ENCODE measurements around the gene RUVBL2. TPM values are rescaled to one million over a fixed set of nuclear protein-coding genes. Genes with fewer than 3 reads are reported as not detected.

RUVBL2 gene
- polyA plus RNA-seq: 10 to 100 TPM; 44.6 to 65.0 (median 50.0) TPM

DNA sequence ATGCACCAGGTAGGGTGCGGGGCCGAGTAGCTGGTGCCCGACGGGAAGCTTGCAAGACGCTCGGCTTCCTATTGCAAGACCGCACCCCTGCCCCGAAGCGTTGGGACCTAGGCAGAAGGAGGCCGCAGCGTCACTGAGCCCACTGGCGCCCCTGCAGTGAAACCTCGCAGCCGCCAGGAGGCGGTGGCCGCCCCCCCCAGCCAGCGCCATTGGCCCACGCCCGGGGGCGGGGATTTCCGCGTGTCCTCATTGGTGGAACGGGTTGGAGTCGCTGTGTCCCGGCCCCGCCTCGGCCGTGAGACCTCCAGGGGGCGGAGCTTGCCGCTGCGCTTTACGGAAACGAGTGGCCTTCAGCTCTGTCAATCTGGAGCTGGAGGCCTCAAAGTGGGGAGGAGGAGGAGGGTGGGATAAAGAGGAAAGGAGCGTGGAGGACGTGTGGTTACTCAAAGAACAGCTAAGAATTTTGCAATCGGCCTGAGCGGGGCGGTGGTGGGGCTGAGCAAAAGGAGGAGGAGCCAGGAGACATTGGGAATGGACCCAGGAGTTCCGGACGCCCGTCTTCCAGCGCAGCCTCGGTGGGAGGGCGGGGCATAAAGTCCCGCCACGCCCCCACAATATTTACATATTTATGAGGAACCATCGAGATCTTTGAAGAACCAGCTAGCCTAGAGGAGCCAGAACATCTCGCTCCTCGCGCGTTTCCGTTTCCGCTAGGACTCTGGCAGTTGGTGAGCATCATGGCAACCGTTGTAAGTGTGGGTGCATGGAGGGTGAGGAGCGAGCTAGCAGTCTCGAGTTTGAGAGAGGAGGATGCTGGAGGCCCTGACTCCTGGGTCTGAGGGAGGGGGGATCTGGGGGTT is at the start of gene RUVBL2, which contains the start of gene GYS1:
Gene RUVBL2 (plus strand): TSS at position 713 of the 860 bp plus-strand sequence. CDS start 25 bp downstream, at position 738.
Gene GYS1 (minus strand): TSS at position 135 of the 860 bp plus-strand sequence. CDS start 197 bp downstream, outside the sequence.
- WGBS, 3 donors: 0 to 1% (median 0%) methylated on average over 56 of the region's 56 CpGs
- H3K27ac ChIP-seq (ENCODE audit: low read depth, low read length): peak within 1 kb of the TSS; percentile 59

DNA sequence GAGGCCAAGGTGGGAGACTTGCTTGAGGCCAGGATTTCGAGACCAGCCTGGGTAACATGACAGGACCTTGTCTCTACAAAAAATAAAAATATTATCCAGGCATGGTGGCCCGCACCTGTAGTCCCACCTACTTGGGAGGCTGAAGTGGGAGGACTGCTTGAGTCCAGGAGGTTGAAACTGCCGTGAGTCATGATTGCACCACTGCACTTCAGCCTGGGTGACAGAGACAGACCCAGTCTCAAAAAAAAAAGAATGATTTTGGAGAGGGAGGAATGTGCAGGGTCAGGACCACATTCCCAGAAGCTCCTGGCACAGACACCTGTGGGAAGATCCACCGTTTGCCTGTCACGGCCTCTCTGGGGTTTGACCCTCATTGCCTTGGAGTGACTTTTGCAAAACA is 48.3 kb upstream of the RUVBL2 start:
- no peak overlapping the region for H3K27ac ChIP-seq (ENCODE audit: low read depth, low read length)
- 87 to 94% (median 88%) methylated on average over 5 of the region's 5 CpGs for WGBS, 3 donors

GRCh38 chr19:48945817-48946216 is 47.9 kb upstream of the RUVBL2 start:
- WGBS, 3 donors: 84 to 93% (median 92%) methylated on average over 2 of the region's 2 CpGs
- no peak overlapping the region for H3K27ac ChIP-seq (ENCODE audit: low read depth, low read length)

DNA sequence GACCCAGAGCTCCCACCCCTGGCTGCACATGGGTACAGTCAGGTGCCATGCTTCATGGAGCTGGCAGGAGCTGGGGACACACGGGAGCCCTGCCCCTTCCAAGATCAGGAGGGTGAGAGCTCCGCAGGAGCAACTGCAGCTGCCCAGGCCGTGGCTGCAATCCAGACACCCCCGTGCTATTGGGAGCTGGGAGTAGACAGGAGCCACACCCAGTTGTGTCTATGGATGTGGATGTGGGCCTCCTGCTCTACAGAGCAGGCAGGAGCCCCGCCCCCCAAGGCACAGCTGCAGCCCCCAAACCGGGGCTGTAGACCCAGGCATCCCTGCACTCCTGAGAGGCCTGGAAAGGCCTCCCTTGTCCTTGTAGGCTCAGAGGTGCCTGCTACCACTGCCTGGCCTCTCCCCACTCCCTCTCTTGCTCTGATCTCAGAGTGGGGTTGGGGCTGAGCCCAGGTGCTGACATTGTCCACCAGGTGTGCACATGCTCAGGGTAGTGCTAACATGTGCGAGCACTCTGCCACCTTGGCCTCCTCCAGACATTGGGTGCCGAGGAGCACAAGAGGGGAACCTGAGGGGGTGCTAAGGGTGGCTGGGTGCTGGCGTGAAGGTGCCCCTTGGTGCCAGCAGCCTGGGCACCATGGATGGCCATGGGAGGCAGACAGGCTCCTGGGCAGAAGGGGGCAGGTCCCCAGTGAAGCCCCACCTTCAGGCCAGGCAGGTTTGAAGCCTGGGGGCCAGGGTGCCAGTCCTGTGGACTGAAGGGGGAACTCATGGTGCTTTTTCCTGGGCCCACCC is 47.0 kb upstream of the RUVBL2 start:
- WGBS, 3 donors: 67 to 69% (median 69%) methylated on average over 9 of the region's 9 CpGs
- H3K27ac ChIP-seq (ENCODE audit: low read depth, low read length): no peak overlapping the region

DNA sequence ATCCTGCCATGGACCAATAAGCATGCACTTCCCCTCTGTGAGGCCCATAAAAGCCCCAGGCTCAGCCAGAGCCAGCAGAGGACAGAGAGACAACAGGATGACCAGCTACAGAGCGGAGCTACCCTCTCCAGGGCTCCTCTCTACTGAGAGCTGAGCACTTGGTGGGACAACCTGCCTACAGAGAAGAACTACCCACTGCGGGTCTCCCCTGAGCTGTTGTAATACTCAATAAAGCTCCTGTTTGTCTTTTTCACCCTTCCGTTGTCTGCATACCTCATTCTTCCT is 46.5 kb upstream of the RUVBL2 start:
- WGBS, 3 donors: 97 to 100% (median 98%) methylated on average over 3 of the region's 3 CpGs
- no peak overlapping the region for H3K27ac ChIP-seq (ENCODE audit: low read depth, low read length)

DNA sequence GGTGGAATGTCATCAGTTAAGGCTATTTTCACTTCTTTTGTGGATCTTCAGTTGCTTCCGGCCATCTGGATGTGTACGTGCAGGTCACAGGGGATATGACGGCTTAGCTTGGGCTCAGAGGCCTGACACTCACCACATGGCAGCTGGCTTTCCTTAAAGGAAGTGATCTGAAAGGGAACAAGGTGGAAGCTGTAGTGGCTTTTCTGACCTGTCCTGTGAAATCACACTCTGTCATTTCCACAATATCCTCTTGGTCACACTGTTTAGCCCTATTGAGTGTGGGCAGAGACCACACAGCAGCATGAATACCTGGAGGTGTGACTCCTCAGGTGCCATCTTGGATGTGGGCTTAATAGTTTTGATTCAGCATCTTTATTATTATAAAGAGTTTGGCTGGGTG is 43.5 kb upstream of the RUVBL2 start:
- H3K27ac ChIP-seq (ENCODE audit: low read depth, low read length): no peak overlapping the region
- 60 to 71% (median 65%) methylated on average over 3 of the region's 3 CpGs for WGBS, 3 donors

DNA sequence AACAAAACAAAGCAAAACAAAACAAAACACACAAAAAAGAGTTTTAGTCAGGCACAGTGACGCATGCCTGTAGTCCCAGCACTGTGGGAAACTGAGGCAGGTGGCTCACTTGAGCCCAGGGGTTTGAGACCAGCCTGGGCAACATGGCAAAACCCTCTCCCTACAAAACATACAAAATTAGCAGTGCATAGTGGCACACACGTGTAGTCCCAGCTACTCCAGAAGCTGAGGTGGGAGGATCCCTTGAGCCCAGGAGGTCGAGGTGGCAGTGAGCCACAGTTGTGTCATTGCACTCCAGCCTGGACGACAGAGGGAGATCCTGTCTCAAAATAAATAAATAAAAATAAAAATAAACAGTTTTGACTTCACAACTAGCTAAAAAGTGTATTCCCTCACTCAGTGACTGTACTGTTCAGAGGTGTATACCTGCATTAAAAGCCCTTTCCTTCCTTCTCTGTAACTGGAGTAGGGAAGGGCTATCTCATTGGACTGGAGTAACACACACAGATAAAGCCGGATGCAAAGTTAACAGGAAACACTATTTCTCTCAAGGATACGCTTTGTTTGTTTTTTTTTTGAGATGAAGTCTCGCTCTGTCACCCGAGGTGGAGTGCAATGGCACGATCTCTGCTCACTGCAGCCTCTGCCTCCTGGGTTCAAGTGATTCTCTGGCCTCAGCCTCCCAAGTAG is 42.7 kb upstream of the RUVBL2 start:
- whole genome bisulfite sequencing, 3 donors: 47 to 60% (median 53%) methylated on average over 9 of the region's 9 CpGs
- H3K27ac ChIP-seq (ENCODE audit: low read depth, low read length): no peak overlapping the region

- no peak overlapping the region for H3K27ac ChIP-seq (ENCODE audit: low read depth, low read length)
- WGBS, 3 donors: 68 to 90% (median 77%) methylated on average over 4 of the region's 4 CpGs
Measured at GRCh38 chr19:48953141-48953540, 40.5 kb upstream of the RUVBL2 start.

DNA sequence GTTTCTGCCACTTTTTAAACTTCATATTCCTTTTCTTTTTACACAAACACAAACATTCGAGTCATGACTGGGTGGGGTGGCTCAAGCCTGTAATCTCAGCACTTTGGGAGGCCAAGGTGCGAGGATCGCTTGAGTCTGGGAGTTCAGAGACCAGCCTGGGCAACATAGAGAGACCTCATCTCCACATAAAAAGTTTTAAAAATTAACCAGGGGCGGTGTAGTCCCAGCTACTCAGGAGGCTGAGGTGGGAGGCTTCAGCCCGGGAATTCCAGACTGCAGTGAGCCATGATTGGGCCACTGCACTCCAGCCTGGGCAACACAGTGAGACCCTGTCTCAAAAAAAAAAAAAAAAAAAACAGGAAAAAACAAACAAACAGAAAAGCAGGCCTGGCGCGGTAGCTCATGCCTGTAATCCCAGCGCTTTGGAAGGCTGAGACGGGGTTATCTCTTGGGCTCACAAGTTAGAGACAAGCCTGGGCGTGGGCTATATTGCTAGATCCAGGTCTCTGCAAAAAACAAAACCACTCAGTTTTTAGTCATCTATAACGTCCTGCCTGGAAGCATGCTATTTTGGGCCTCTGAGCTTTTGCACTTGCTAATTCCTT is 39.6 kb upstream of the RUVBL2 start:
- WGBS, 3 donors: 45 to 64% (median 58%) methylated on average over 11 of the region's 11 CpGs
- no peak overlapping the region for H3K27ac ChIP-seq (ENCODE audit: low read depth, low read length)

- WGBS, 3 donors: 0% methylated on average over 48 to 71 of the region's 71 CpGs
- no peak within 1 kb of the TSS for H3K27ac ChIP-seq (ENCODE audit: low read depth, low read length)
Measured at GRCh38 chr19:48954595-48955307, 38.9 kb upstream of the RUVBL2 start, which contains the start of gene BAX. Gene BAX (plus strand): TSS chr19:48954875. CDS start chr19:48954929, 54 bp downstream.

GRCh38 chr19:48955308-48955958 is 38.3 kb upstream of the RUVBL2 start:
- 60 to 61% (median 61%) methylated on average over 16 of the region's 16 CpGs for WGBS, 3 donors
- H3K27ac ChIP-seq (ENCODE audit: low read depth, low read length): no peak overlapping the region

DNA sequence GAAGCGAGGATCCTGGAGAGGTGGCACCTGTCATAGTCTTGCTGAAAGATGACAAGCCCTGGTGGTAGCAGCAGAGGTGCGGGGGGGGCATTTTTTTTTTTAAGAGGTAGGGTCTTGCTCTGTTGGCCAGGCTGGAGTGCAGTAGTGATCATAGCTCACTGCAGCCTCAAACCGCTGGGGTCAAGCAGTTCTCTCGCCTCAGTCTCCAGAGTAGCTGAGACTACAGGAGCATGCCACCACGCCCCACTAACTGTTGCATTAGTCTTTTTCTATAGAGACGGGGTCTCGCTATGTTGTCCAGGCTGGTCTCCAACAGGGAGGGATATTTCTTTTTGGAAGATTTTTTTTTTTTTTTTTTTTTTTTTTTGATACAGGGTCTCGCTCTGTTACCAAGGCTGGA is 35.7 kb upstream of the RUVBL2 start:
- no peak overlapping the region for H3K27ac ChIP-seq (ENCODE audit: low read depth, low read length)
- 95 to 97% (median 97%) methylated on average over 8 of the region's 8 CpGs for WGBS, 3 donors

DNA sequence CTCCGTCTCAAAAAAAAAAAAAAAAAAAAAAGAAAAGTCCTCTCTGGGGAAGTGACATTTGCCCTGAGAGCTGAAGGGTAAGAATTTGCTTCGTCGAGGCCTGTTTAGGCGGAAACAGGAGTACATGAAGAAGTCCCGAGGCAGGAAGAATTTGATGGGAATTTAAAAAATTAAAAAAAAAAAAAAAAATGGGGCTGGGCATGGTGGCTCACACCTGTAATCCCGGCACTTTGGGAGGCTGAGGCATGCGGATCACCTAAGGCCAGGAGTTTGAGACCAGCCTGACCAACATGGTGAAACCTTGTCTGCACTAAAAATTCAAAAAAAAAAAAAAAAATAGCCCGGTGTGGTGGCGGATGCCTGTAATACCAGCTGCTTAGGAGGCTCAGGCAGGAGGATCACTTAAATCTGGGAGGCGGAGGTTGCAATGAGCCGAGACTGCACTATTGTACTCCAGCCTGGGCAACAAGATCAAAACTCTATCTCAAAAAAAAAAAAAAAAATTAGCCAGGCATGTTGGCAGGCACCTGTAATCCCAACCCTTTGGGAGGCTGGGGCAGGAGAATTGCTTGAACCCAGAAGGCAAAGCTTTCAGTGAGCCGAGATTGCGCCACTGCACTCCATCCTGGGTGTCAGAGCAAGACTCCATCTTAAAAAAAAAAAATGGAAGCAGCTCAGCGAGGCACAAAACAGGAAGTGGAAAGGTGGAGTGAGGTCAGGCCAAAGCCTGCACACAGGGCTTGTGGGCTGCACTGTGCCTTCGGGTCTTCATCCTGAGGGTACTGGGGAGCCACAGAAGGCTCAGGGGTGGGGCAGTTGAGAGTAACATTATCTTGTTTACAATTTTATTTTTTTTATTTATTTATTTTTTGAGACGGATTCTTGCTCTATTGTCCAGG is 34.1 kb upstream of the RUVBL2 start:
- 71 to 86% (median 78%) methylated on average over 16 of the region's 16 CpGs for WGBS, 3 donors
- no peak overlapping the region for H3K27ac ChIP-seq (ENCODE audit: low read depth, low read length)

DNA sequence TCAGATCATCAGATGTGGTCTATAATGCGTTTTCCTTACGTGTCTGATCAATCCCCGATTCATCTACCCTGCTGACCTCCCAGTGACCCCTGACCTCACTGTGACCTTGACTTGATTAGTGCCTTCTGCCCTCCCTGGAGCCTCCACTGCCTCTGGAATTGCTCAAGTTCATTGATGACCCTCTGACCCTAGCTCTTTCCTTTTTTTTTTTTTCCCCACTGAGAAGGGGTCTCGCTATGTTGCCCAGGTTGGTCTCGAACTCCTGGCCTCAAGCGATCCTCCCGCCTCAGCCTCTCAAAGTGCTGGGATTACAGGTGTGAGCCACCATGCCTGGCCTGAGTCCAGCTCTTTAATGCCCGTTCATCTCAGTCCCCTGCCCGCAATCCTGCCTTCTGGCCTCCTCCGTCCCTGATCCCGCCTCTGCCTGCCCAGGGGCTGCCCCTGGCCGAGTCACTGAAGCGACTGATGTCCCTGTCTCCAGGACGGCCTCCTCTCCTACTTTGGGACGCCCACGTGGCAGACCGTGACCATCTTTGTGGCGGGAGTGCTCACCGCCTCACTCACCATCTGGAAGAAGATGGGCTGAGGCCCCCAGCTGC is 32.5 kb upstream of the RUVBL2 start:
- H3K27ac ChIP-seq (ENCODE audit: low read depth, low read length): no peak overlapping the region
- 85 to 89% (median 88%) methylated on average over 17 to 19 of the region's 19 CpGs for WGBS, 3 donors

- no peak overlapping the region for H3K27ac ChIP-seq (ENCODE audit: low read depth, low read length)
- WGBS, 3 donors: 83 to 89% (median 85%) methylated on average over 12 of the region's 12 CpGs
Measured at GRCh38 chr19:48961673-48962028, 32.0 kb upstream of the RUVBL2 start.
